ENCODE measurements around the gene ACP3.

DNA sequence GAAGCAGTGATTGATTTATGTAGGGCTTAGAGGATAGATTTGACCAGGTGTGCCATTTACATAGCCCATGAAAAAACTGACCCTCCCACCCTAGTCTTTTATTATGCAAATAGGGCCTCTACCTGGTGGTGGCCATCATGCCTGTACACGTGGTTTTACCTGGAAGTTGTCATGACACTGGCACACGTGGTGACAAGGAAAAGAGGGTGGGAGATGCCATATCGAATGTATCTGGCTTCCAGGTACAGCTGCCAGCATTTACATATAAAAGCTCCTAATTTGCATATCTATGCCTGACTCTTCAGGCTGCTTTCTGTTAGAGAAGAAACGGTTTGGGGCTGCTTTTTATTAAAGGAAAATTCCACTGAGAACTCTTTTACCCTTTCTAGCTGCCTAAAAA is 65.1 kb downstream of the ACP3 start:
- TF ChIP-seq CTCF (IDR thresholded peaks at IDR 0.05 in 4 of 5, conservative IDR thresholded peaks at IDR 0.05 in 1 of 5) (no peak), POLR2A (IDR thresholded peaks at IDR 0.05) (no peak)

Data from gastrocnemius medialis (tissue), 4 donors.